Measurements from ENCODE around the gene KCNJ4.

Gene KCNJ4

GRCh38 chr22:38452373-38453065, 2.5 kb downstream of the KCNJ4 start:
- no peak for DNase-seq (ENCODE audit: low read depth)

GRCh38 chr22:38451864-38452263, 3.1 kb downstream of the KCNJ4 start:
- DNase-seq (ENCODE audit: low read depth), result no peak

DNA sequence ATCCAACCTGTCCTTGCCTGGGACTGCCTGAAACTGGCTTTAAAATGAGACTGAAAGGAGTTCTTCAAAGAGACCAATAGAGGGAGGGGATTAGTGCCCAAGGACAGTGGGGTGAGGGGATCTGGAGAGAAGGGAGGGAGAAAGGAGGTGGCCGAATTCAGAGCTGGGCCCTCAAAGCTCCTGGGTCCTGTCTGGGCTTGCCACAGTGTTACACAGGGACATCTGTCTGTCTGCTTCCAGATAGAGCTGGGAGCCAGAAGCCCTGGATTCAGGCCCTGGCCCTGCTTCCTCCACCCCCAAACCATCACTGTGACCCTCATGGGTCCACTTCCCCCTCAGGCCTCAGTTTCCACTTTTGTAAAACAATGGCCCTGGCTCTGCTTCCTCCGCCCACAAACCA, 3.6 kb downstream of the KCNJ4 start:
- no peak for DNase-seq (ENCODE audit: low read depth)

DNA sequence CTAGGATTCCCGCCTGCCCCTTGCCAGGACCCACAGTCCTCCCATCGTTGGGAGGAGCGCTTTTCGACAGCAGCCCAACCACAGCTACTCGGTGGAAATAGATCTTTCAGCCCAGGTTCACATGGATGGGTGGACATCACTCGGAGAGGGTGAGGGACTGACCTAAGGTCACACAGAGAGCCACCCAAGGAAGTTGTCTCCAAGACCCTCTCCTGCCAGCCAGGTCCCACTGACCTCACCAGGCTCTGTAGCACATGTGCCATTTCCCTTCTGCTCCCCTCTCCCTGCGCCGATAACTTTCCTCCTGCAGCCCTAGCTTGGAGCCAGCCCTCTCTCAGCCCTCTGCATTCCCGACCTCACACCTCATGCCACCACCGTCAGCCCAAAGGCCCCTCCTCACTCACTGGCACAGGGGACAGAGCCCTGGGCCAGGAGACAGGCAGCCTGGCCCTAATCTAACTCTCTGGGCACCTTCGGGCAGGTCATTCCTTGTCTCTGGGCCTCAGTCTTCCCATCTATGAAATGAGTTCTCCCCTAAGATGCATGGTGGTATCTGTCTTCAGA, 4.7 kb downstream of the KCNJ4 start:
- DNase-seq (ENCODE audit: low read depth), result no peak

DNA sequence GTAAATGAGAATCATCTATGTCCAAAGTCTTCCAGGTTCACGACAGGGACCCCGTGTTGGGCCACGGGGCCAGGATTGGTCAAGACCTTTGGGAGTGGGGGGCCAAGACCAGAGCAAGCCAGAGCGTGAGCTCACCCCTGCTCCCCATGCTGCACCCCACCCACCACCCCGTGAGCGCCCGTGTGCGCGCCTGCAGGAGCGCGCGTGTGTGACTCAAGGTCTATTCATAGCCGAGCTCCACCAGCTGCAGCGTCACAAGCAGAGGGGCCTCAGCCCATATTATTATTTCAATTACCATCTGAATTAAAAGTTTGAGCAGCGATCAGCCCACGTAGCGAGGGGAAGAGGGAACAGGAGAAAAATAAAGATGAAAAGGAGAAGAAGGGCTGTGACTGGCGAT, 5.2 kb downstream of the KCNJ4 start:
- DNase-seq (ENCODE audit: low read depth), result no peak

DNA sequence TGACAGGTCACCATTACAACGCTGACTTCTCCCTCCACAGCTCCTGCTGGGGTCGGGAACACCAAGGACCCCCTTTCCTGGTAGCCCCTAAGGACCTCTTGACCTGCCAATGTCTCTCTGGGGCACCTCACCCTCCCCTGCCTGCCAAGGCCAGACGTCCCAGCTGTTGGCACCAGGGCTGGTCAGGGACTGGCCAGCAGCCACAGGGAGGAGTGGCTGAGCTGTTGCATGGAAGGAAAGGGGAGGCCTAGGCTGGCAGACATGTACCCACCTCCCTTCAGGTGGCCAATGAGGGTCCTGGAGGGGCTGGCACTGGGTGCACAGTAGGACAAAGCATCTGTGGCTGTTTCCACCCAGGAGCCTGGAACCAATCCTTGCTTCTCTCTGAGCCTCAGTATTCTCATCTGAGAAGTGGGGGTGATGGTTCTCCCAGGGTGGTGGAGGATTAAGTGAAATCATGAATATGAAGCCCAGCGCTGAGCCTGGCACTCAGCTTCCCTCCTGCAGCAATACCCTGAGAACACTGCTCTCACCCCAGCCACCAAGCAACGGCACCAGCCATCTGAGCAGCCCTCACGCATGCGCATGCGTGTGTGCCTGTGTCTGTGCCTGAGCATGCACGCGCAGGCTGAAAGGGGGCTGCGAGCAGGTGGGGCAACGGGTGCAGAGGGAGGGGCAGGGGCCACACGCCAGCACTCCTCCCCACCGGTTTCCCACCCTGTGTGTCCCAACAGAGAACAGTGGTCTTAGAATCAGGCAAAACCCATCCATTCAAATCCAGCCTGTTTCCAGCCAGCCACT, 5.9 kb downstream of the KCNJ4 start:
- no peak for DNase-seq (ENCODE audit: low read depth)

GRCh38 chr22:38446018-38446601, 8.9 kb downstream of the KCNJ4 start:
- no peak for DNase-seq (ENCODE audit: low read depth)

GRCh38 chr22:38444783-38445182, 10.2 kb downstream of the KCNJ4 start:
- DNase-seq (ENCODE audit: low read depth), result no peak

DNA sequence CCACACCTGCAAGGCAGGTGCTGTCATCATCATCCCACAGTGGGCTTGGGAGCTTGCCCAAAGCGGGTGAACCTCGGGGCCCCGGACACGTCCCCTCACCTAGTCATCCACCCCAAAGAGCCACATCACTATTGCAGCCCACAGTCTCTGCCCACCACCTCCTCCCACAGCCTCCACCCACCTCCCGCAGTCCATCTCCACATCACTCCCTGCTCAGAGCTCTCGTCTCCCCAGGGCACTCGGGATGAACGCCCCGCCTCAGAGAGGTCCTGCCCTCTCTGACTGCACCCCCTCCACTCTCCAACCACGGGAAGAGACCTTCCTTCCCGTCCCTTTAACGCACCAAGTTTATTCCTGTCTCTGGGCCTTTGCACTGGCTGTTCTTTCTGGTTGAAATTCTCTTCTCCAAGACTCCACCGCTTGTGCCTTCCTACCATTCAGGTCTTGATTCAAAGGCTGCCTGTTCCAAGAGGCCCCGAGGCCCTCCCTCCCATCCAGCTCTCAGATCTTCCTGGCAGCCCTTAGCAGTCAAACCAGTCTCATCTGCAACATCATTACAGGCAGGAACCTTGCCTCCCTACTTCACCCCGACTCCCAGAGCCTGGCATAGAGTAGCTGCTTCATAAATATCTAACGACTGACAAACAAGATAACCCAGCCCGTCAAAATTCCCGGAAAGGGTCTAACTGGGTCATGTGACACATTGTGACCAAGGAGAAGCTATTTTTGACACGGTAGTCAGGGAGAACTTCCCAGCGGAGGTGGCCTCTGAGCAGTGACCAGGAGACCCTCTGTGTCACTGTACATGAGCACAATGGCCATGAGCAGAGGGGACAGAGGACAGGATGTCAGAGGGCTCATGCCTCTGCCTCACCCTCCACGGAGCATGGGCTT, 11.1 kb downstream of the KCNJ4 start:
- DNase-seq (ENCODE audit: low read depth), result no peak

GRCh38 chr22:38442967-38443627, 11.9 kb downstream of the KCNJ4 start:
- no peak for DNase-seq (ENCODE audit: low read depth)

DNA sequence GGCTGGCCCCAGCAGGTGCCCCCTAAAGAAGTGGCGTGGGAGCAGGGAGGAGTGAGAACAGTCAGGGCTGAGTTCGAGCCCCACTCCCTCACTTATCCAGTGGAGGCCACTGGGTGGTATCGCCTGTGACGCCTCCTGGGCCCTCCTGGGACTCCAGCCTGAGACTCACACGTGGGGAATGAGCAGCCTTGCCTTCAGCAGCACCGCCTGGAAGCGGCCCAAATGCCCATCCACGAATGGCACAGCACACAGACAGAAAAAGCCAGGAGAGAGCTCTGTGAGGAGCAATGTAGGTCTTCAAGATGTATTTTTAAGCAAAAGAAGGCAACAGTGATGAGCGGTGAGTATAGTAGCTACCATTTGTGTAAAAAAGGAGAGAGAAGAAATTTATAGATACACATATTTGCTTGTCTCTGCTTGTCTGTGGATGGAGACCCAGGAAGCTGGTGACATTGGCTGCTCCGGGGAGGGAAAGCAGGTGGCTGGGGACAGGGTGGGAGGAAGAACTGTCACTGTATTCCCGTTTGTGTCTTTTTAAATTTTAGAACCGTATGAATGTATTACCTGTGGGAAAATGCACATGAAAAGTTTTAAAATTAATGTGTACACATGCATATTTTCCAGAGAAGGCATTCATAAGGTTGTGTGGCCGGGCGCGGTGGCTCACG, 13.2 kb downstream of the KCNJ4 start:
- no peak for DNase-seq (ENCODE audit: low read depth)

GRCh38 chr22:38440747-38441350, 14.2 kb downstream of the KCNJ4 start:
- no peak for DNase-seq (ENCODE audit: low read depth)

DNA sequence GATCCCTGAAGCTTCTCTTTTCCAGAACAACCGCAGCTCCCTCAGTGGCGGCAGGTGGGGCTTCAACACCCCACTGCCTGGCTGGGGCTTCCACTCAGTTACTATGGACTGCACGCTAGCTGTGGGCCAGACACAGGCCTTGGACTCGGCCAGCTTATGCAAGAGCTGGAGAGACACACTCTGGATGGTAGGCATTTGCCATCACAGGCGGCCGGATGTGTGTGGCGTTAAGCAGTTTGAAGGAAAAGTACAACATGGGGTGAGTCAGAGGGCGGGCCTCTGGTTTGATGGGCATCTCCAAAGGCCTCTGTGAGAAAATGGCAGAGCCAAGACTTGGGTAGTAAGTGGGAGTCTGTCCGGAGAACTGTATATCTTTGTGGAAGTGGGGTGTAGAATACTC, 17.6 kb downstream of the KCNJ4 start:
- DNase-seq (ENCODE audit: low read depth), result no peak

DNA sequence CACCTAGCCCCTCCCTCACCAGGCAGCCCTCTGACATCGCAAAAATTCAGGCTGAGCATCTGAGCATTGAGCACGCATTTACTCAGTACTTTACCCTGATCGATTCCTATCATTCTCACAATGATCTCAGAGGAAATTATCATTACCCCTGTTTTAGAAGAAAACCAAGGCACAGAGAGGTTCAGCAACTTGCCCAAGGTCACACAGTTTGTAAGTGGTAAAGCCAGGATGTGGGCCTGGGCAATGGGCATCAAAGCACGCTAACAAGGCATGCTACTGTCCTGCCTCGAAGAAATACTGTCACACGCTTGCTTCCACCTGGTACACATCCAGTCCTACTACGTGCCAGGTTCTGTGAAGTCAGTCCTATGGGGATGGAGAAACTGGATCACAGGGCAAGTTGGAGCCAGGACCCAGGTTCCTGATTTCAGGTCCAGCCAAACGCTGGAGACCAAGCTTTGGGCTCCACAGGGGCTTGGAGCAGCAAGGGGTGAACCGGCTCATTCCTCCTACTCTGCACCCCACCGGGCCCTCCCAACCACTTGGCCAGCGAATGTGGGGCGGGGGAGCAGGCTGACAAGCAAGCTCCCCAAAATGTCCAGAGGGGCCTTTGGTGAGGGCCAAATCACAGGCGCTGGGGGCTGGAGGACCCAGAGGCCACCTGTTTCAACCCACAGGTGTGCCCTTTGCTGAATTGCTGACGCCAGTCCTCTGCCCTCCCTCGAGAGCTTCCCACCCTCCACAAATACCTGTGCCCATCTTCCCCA, 18.2 kb downstream of the KCNJ4 start:
- no peak for DNase-seq (ENCODE audit: low read depth)

DNA sequence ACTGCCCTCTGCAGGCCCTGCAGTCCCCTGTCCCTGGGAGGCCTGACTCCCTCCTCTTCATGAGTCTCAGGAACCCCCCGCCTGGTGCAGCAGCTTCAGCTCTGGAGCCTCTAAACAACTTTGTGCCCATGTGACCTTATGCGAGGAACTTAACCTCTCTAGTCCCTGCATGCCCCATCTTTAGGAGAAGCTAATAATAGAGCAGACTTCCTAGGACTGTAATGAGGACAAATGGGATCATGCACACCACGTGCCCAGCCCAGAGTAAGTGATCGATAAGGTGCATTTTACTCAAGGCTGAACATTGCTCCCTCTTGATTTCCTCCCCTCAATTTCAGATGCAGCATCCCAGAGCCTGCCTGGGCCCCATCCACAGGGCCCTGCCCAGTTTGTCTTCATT, 19.0 kb downstream of the KCNJ4 start:
- DNase-seq (ENCODE audit: low read depth), result no peak

DNA sequence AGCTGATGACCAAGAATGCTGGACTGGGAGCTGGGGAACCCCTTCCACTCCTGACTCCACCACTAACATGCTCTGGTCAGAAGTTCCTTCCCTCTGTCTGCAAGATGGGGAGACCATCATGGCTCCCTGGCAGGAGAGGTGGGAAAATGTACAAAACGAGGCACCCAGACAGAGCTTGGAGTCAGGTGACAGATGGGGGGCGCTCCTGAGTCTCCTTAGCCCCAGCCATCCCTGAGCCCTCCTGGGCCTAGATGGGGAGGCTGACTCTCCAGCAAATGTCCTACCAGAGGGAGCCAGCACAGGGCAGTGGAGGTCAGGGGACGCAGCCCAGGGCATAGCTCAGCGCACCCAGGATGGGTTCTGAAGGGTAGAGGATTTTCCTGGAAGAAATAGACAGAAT, 20.0 kb downstream of the KCNJ4 start:
- DNase-seq (ENCODE audit: low read depth), result no peak

- DNase-seq (ENCODE audit: low read depth), result no peak
These were observed 21.1 kb downstream of the KCNJ4 start for GRCh38 chr22:38433871-38434270.

- DNase-seq (ENCODE audit: low read depth), result no peak
These were observed 22.7 kb downstream of the KCNJ4 start for GRCh38 chr22:38432264-38432663.

GRCh38 chr22:38431266-38432010, 23.6 kb downstream of the KCNJ4 start:
- DNase-seq (ENCODE audit: low read depth), result no peak
